CD4-positive, alpha-beta T cell (primary cell): ENCODE results near the gene KLHL35. TPM values are rescaled to one million over a fixed set of nuclear protein-coding genes. Genes with fewer than 3 reads are reported as not detected.

ENCODE experiments used
- ATAC-seq: fragments of 200-7000 bp; cut with Tn5 transposase; one replicate; pipeline ENCODE4 v1.10.0; 2022; ENCODE audit warnings: mild to moderate bottlenecking; ENCODE audit not compliant: poor library complexity
- CTCF ChIA-PET: fragments of 350-600 bp; sonication (Branson Sonifier 250); formaldehyde crosslinking; loops from one replicate; lab custom pipeline; 2021; ENCODE audit warnings: antibody characterized with exemption, inconsistent platforms; lab: Charles Lee
- POLR2A ChIA-PET: fragments of 350-600 bp; sonication (Branson Sonifier 250); formaldehyde crosslinking; loops from one replicate; lab custom pipeline; 2021; ENCODE audit warnings: antibody characterized with exemption, inconsistent platforms; lab: Charles Lee
- DNase-seq, 14 experiments: peaks; one replicate each; pipeline ENCODE4 v3.0.0-alpha.2; 2013 to 2020; ENCODE audit warnings: mixed read lengths in 2 of 14
- H3K27ac ChIP-seq, 2 donors: one replicate each; pipeline versions ENCODE4 v1.5.1 to v1.7.0; 2013; ENCODE audit warnings: low read length in 2 of 2, low read depth in 1 of 2, mild to moderate bottlenecking in 1 of 2
- H3K27me3 ChIP-seq, 2 experiments: 1 replicate in 1 of 2; 2 replicates in 1 of 2; pipeline versions ENCODE4 v1.6.1 to v1.7.0; 2013; ENCODE audit warnings: low read length in 2 of 2, control low read depth in 1 of 2, mild to moderate bottlenecking in 1 of 2, moderate library complexity in 1 of 2; ENCODE audit not compliant: insufficient read depth in 2 of 2, control insufficient read depth in 1 of 2
- H3K36me3 ChIP-seq: one replicate; pipeline ENCODE4 v1.6.1; 2013; ENCODE audit warnings: low read length, control low read depth; ENCODE audit not compliant: insufficient read depth
- H3K4me1 ChIP-seq: one replicate; pipeline ENCODE4 v1.6.1; 2013; ENCODE audit warnings: low read length, control low read depth; ENCODE audit not compliant: insufficient read depth
- H3K4me3 ChIP-seq: one replicate; pipeline ENCODE4 v1.5.1; 2013; ENCODE audit warnings: mild to moderate bottlenecking, low read length, moderate library complexity
- H3K9me3 ChIP-seq, 2 experiments: 1 replicate in 1 of 2; 2 replicates in 1 of 2; pipeline versions ENCODE4 v1.6.1 to v1.7.0; 2013; ENCODE audit warnings: low read length in 2 of 2, mild to moderate bottlenecking in 2 of 2, control low read depth in 1 of 2, moderate library complexity in 1 of 2; ENCODE audit not compliant: control insufficient read depth in 1 of 2, insufficient read depth in 1 of 2
- H3K27ac Mint-ChIP-seq: one replicate; pipeline ENCODE4 v1.8.0; 2020; ENCODE audit warnings: mixed read lengths
- H3K27me3 Mint-ChIP-seq: one replicate; pipeline ENCODE4 v1.8.0; 2021; ENCODE audit warnings: mixed read lengths
- H3K36me3 Mint-ChIP-seq: one replicate; pipeline ENCODE4 v1.8.0; 2021; ENCODE audit warnings: low read depth, mixed read lengths
- H3K4me1 Mint-ChIP-seq: one replicate; pipeline ENCODE4 v1.8.0; 2021; ENCODE audit warnings: low read depth, mixed read lengths
- H3K4me3 Mint-ChIP-seq: one replicate; pipeline ENCODE4 v1.8.0; 2020; ENCODE audit warnings: mild to moderate bottlenecking, mixed read lengths
- H3K9me3 Mint-ChIP-seq: one replicate; pipeline ENCODE4 v1.8.0; 2020; ENCODE audit warnings: mixed read lengths
- intact Hi-C, 2 experiments: fragments of 100-400 bp; cut with DNase I in 1 of 2; cut with micrococcal nuclease in 1 of 2; formaldehyde crosslinking; loops; one replicate each; pipeline versions ENCODE4 v1.15.1 to v1.9.0; 2023 to 2025; cut with DNase I, micrococcal nuclease
- total RNA-seq, 174 experiments: library from RNA in 2 of 174; stranded (reverse) in 2 of 174; gene quantifications; one replicate each; pipeline ENCODE4 v1.2.3 and lab custom pipeline; 2021 to 2026
- TF ChIP-seq, protein P1 (sequence below): fragments of 200-600 bp; IDR thresholded peaks from one replicate; pipeline ENCODE4 v1.8.0; 2022; ENCODE audit warnings: antibody characterized with exemption, mild to moderate bottlenecking

The KLHL35 gene
- total RNA-seq, 2 experiments from 2014 or later = 0.33 to 0.81 TPM

GRCh38 chr11:75467311-75467710 lies 34.3 kb upstream of the KLHL35 start:
- ChIA-PET POLR2A (no interaction called here), CTCF (no interaction called here)
- Histone ChIP-seq H3K36me3 (peaks cover 4% of the 10 kb centered on the region), H3K4me1 (no peaks in the 10 kb centered on the region), H3K27ac (no peak overlapping the region), H3K4me3 (no peak overlapping the region), H3K9me3 (no peaks in the 10 kb centered on the region), H3K27me3 (no peaks in the 10 kb centered on the region)
- TF ChIP-seq, protein P1, sequence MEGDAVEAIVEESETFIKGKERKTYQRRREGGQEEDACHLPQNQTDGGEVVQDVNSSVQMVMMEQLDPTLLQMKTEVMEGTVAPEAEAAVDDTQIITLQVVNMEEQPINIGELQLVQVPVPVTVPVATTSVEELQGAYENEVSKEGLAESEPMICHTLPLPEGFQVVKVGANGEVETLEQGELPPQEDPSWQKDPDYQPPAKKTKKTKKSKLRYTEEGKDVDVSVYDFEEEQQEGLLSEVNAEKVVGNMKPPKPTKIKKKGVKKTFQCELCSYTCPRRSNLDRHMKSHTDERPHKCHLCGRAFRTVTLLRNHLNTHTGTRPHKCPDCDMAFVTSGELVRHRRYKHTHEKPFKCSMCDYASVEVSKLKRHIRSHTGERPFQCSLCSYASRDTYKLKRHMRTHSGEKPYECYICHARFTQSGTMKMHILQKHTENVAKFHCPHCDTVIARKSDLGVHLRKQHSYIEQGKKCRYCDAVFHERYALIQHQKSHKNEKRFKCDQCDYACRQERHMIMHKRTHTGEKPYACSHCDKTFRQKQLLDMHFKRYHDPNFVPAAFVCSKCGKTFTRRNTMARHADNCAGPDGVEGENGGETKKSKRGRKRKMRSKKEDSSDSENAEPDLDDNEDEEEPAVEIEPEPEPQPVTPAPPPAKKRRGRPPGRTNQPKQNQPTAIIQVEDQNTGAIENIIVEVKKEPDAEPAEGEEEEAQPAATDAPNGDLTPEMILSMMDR = no peak
- Mint-ChIP-seq H3K36me3 (no peaks in the 10 kb centered on the region), H3K4me1 (no peaks in the 10 kb centered on the region), H3K9me3 (no peaks in the 10 kb centered on the region), H3K27me3 (no peaks in the 10 kb centered on the region), H3K4me3 (no peak overlapping the region), H3K27ac (no peak overlapping the region)
- DNase-seq (no peak), ATAC-seq (no peak)
- intact Hi-C loops = no loop called here

DNA sequence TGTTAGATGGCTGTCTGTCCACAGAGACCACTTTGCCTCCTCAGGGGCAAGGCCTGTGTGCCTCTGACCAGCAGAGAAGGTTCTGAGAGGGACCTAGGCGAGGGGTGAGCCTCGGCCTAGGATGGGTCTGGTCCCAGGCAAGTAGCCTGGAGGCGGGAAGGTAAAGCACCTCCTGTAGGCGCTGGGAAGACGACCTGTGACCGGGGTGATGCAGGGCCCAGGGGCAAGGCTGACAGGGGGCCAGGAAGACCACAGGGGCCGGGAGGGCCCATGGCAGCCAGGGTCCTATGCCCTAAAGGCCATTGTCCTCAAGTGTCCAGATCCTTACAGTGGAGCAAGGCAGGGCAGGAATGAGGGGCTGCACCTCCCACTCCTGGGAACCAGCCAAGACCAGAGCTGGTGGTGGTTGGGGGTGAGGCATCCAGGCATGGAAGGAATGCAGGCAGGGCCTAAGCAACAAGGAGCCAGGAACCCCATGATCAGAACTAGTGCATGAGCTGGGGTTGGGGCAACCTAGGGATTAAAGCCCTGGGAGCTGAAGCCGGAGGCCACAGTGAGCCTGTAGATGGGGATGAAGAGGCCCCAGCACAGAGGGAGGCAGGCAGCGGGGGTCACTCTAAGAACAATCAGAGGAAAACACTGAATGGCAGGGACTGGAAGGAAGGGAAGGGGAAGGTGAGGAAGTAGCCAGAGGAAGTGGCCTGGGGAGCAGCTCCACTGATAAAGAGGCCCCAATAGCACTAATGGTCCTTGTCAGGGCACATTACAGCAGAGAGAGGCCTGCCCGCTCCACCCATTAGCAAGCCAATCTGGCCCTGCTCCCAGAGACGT lies 32.9 kb upstream of the KLHL35 start:
- Histone ChIP-seq H3K27ac (no peak overlapping the region), H3K9me3 (no peaks in the 10 kb centered on the region), H3K36me3 (no peaks in the 10 kb centered on the region), H3K4me1 (no peaks in the 10 kb centered on the region), H3K27me3 (no peaks in the 10 kb centered on the region), H3K4me3 (no peak overlapping the region)
- H3K36me3 Mint-ChIP-seq = no peaks in the 10 kb centered on the region
- no peak for ATAC-seq
- intact Hi-C loops = no loop called here
- TF ChIP-seq, protein P1 = no peak
- H3K27me3 Mint-ChIP-seq = no peaks in the 10 kb centered on the region
- ChIA-PET CTCF (no interaction called here), POLR2A (no interaction called here)
- H3K4me3 Mint-ChIP-seq = no peak overlapping the region
- no peak overlapping the region for H3K27ac Mint-ChIP-seq
- H3K9me3 Mint-ChIP-seq = no peaks in the 10 kb centered on the region
- no peaks in the 10 kb centered on the region for H3K4me1 Mint-ChIP-seq
- DNase-seq = no peak

- Histone ChIP-seq H3K9me3 (no peaks in the 10 kb centered on the region), H3K27ac (no peak overlapping the region), H3K36me3 (peaks cover 2% of the 10 kb centered on the region), H3K4me3 (no peak overlapping the region), H3K4me1 (no peaks in the 10 kb centered on the region), H3K27me3 (no peaks in the 10 kb centered on the region)
- no peak overlapping the region for H3K27ac Mint-ChIP-seq
- no peak for DNase-seq
- ATAC-seq = no peak
- H3K27me3 Mint-ChIP-seq = no peaks in the 10 kb centered on the region
- H3K9me3 Mint-ChIP-seq = no peaks in the 10 kb centered on the region
- CTCF ChIA-PET = no interaction called here
- H3K36me3 Mint-ChIP-seq = peaks cover 4% of the 10 kb centered on the region
- TF ChIP-seq, protein P1 = no peak
- POLR2A ChIA-PET = no interaction called here
- H3K4me1 Mint-ChIP-seq = no peaks in the 10 kb centered on the region
- no peak overlapping the region for H3K4me3 Mint-ChIP-seq
- intact Hi-C loops = no loop called here
Measured at GRCh38 chr11:75463106-75463774, 30.2 kb upstream of the KLHL35 start.
